Measurements from ENCODE around the gene QRICH2.
"Not testable (repeated sequence)": the region's sequence is repeated elsewhere in the genome, so short reads cannot be mapped to it uniquely, and the experiment has no call there.

Gene QRICH2

GRCh38 chr17:76307966-76308338 lies at the start of gene QRICH2:
TSS of gene QRICH2 (minus strand) at chr17:76308276. CDS start at chr17:76307998, 278 bp downstream.
- Mint-ChIP-seq H3K9me3 (no peaks in the 10 kb centered on the region), H3K27ac (no peak within 1 kb of the TSS)

GRCh38 chr17:76357597-76358158 lies 49.6 kb upstream of the QRICH2 start:
- no peak overlapping the region for H3K27ac Mint-ChIP-seq
- H3K4me3 Mint-ChIP-seq = no peak overlapping the region
- no peaks in the 10 kb centered on the region for H3K36me3 Mint-ChIP-seq
- H3K4me1 Mint-ChIP-seq = peaks cover 18% of the 10 kb centered on the region
- H3K9me3 Mint-ChIP-seq = no peaks in the 10 kb centered on the region
- no peak for ATAC-seq
- H3K27me3 Mint-ChIP-seq = no peaks in the 10 kb centered on the region

More at GRCh38 chr17:76307966-76308338, at the start of gene QRICH2:
- H3K4me3 Mint-ChIP-seq = no peak within 1 kb of the TSS
- H3K36me3 Mint-ChIP-seq = peaks cover 23% of the 10 kb centered on the region
- peak; percentile 39 for ATAC-seq
- H3K4me1 Mint-ChIP-seq = no peaks in the 10 kb centered on the region
- H3K27me3 Mint-ChIP-seq = no peaks in the 10 kb centered on the region

GRCh38 chr17:76356803-76357456 lies 48.9 kb upstream of the QRICH2 start:
- no peak for ATAC-seq
- peaks cover 23% of the 10 kb centered on the region for H3K4me1 Mint-ChIP-seq
- no peak overlapping the region for H3K4me3 Mint-ChIP-seq
- no peak overlapping the region for H3K27ac Mint-ChIP-seq
- no peaks in the 10 kb centered on the region for H3K9me3 Mint-ChIP-seq
- no peaks in the 10 kb centered on the region for H3K27me3 Mint-ChIP-seq
- H3K36me3 Mint-ChIP-seq = no peaks in the 10 kb centered on the region

- no peaks in the 10 kb centered on the region for H3K9me3 Mint-ChIP-seq
- H3K27ac Mint-ChIP-seq = peak overlapping the region; percentile 95
- H3K36me3 Mint-ChIP-seq = no peaks in the 10 kb centered on the region
- peaks cover 28% of the 10 kb centered on the region for H3K4me1 Mint-ChIP-seq
- peak overlapping the region; percentile 82 for H3K4me3 Mint-ChIP-seq
- no peaks in the 10 kb centered on the region for H3K27me3 Mint-ChIP-seq
- ATAC-seq = no peak
Observed at GRCh38 chr17:76354747-76355310, 46.8 kb upstream of the QRICH2 start.

- Mint-ChIP-seq H3K27me3 (no peaks in the 10 kb centered on the region), H3K9me3 (no peaks in the 10 kb centered on the region), H3K4me1 (peaks cover 28% of the 10 kb centered on the region), H3K27ac (peak overlapping the region; percentile 95), H3K4me3 (peak overlapping the region; percentile 82), H3K36me3 (no peaks in the 10 kb centered on the region)
- no peak for ATAC-seq
Observed at GRCh38 chr17:76354317-76354729, 46.2 kb upstream of the QRICH2 start.

- peak; percentile 98 for ATAC-seq
- H3K36me3 Mint-ChIP-seq = no peaks in the 10 kb centered on the region
- H3K27ac Mint-ChIP-seq = peak within 1 kb of the TSS; percentile 95
- peak within 1 kb of the TSS; percentile 82 for H3K4me3 Mint-ChIP-seq
- H3K9me3 Mint-ChIP-seq = no peaks in the 10 kb centered on the region
- H3K27me3 Mint-ChIP-seq = no peaks in the 10 kb centered on the region
- peaks cover 28% of the 10 kb centered on the region for H3K4me1 Mint-ChIP-seq
Observed at GRCh38 chr17:76353599-76354316, 45.7 kb upstream of the QRICH2 start, which contains the start of gene PRPSAP1. TSS of gene PRPSAP1 (minus strand) at chr17:76353916. CDS start at chr17:76353703, 213 bp downstream.

- ATAC-seq = peak; percentile 45
- H3K36me3 Mint-ChIP-seq = no peaks in the 10 kb centered on the region
- no peaks in the 10 kb centered on the region for H3K9me3 Mint-ChIP-seq
- H3K27me3 Mint-ChIP-seq = no peaks in the 10 kb centered on the region
- H3K27ac Mint-ChIP-seq = peak overlapping the region; percentile 95
- H3K4me3 Mint-ChIP-seq = peak overlapping the region; percentile 82
- H3K4me1 Mint-ChIP-seq = peaks cover 28% of the 10 kb centered on the region
Observed at GRCh38 chr17:76353004-76353598, 45.0 kb upstream of the QRICH2 start.

GRCh38 chr17:76351526-76352071 lies 43.5 kb upstream of the QRICH2 start:
- H3K4me3 Mint-ChIP-seq = peak overlapping the region; percentile 56
- H3K27ac Mint-ChIP-seq = no peak overlapping the region
- H3K27me3 Mint-ChIP-seq = no peaks in the 10 kb centered on the region
- ATAC-seq = no peak
- peaks cover 22% of the 10 kb centered on the region for H3K4me1 Mint-ChIP-seq
- H3K36me3 Mint-ChIP-seq = peaks cover 12% of the 10 kb centered on the region
- no peaks in the 10 kb centered on the region for H3K9me3 Mint-ChIP-seq

GRCh38 chr17:76350463-76350862 lies 42.4 kb upstream of the QRICH2 start:
- Mint-ChIP-seq H3K4me1 (peaks cover 22% of the 10 kb centered on the region), H3K36me3 (peaks cover 24% of the 10 kb centered on the region), H3K9me3 (no peaks in the 10 kb centered on the region), H3K27ac (no peak overlapping the region), H3K27me3 (no peaks in the 10 kb centered on the region), H3K4me3 (no peak overlapping the region)
- no peak for ATAC-seq

- not testable (repeated sequence) for ATAC-seq, H3K9me3 Mint-ChIP-seq, H3K4me3 Mint-ChIP-seq, H3K4me1 Mint-ChIP-seq, H3K27me3 Mint-ChIP-seq, H3K27ac Mint-ChIP-seq
- H3K36me3 Mint-ChIP-seq = peaks cover 33% of the 10 kb centered on the region
Observed at GRCh38 chr17:76346936-76347335, 38.9 kb upstream of the QRICH2 start.

GRCh38 chr17:76345377-76345974 lies 37.4 kb upstream of the QRICH2 start:
- Mint-ChIP-seq H3K4me1 (no peaks in the 10 kb centered on the region), H3K36me3 (peaks cover 38% of the 10 kb centered on the region), H3K9me3 (no peaks in the 10 kb centered on the region), H3K27ac (no peak overlapping the region), H3K4me3 (no peak overlapping the region), H3K27me3 (no peaks in the 10 kb centered on the region)
- no peak for ATAC-seq

- Mint-ChIP-seq H3K27ac (no peak overlapping the region), H3K27me3 (no peaks in the 10 kb centered on the region), H3K4me1 (no peaks in the 10 kb centered on the region), H3K4me3 (no peak overlapping the region), H3K36me3 (peaks cover 42% of the 10 kb centered on the region), H3K9me3 (no peaks in the 10 kb centered on the region)
- no peak for ATAC-seq
Observed at GRCh38 chr17:76343106-76343505, 35.0 kb upstream of the QRICH2 start.

- no peak overlapping the region for H3K4me3 Mint-ChIP-seq
- no peaks in the 10 kb centered on the region for H3K4me1 Mint-ChIP-seq
- H3K9me3 Mint-ChIP-seq = no peaks in the 10 kb centered on the region
- H3K27me3 Mint-ChIP-seq = no peaks in the 10 kb centered on the region
- peaks cover 27% of the 10 kb centered on the region for H3K36me3 Mint-ChIP-seq
- no peak overlapping the region for H3K27ac Mint-ChIP-seq
- no peak for ATAC-seq
Observed at GRCh38 chr17:76341301-76341700, 33.2 kb upstream of the QRICH2 start.

- Mint-ChIP-seq H3K27me3 (no peaks in the 10 kb centered on the region), H3K4me1 (no peaks in the 10 kb centered on the region), H3K9me3 (no peaks in the 10 kb centered on the region), H3K27ac (no peak overlapping the region), H3K4me3 (no peak overlapping the region), H3K36me3 (peaks cover 21% of the 10 kb centered on the region)
- no peak for ATAC-seq
Observed at GRCh38 chr17:76337413-76337777, 29.3 kb upstream of the QRICH2 start.
